WTC11 (cell line): ENCODE results near the gene NCMAP. TPM values are rescaled to one million over a fixed set of nuclear protein-coding genes. Genes with fewer than 3 reads are reported as not detected.

Experiments
- ATAC-seq: fragments of 200-7000 bp; cut with Tn5 transposase; 2 replicates; pipeline ENCODE4 v1.10.0; 2021; ENCODE audit warnings: mild to moderate bottlenecking, moderate library complexity
- CTCF ChIA-PET: fragments of 300-600 bp; sonication (Branson Sonifier 250); formaldehyde crosslinking; loops from one replicate; lab custom pipeline; 2021; ENCODE audit warnings: antibody characterized with exemption; lab: Charles Lee
- POLR2A ChIA-PET: fragments of 350-600 bp; sonication (Branson Sonifier 250); formaldehyde crosslinking; loops from one replicate; lab custom pipeline; 2021; ENCODE audit warnings: antibody characterized with exemption; lab: Charles Lee
- DNase-seq: peaks from one replicate; pipeline ENCODE4 v3.0.0; 2021; ENCODE audit warnings: low spot score
- H3K27ac Mint-ChIP-seq: 2 replicates; pipeline ENCODE4 v1.8.0; 2021; ENCODE audit warnings: mixed read lengths
- H3K27me3 Mint-ChIP-seq: 2 replicates; pipeline ENCODE4 v1.8.0; 2021; ENCODE audit warnings: low read depth, mild to moderate bottlenecking, moderate library complexity, mixed read lengths
- H3K36me3 Mint-ChIP-seq: 2 replicates; pipeline ENCODE4 v1.8.0; 2021; ENCODE audit warnings: mixed read lengths
- H3K4me1 Mint-ChIP-seq: 2 replicates; pipeline ENCODE4 v1.8.0; 2022; ENCODE audit warnings: mixed read lengths
- H3K4me3 Mint-ChIP-seq: 2 replicates; pipeline ENCODE4 v1.8.0; 2021; ENCODE audit warnings: mild to moderate bottlenecking, moderate library complexity, mixed read lengths
- H3K9me3 Mint-ChIP-seq: 2 replicates; pipeline ENCODE4 v1.8.0; 2021; ENCODE audit warnings: mixed read lengths
- ARID4B ChIP-seq: sonication (generic); formaldehyde crosslinking; IDR thresholded peaks from 2 replicates; pipeline ENCODE4 v1.8.0; 2023; ENCODE audit warnings: missing genetic modification reagents, mild to moderate bottlenecking, borderline replicate concordance
- ATF3 ChIP-seq: sonication (generic); formaldehyde crosslinking; conservative IDR thresholded peaks from 2 replicates; pipeline ENCODE4 v1.8.1; 2022; ENCODE audit warnings: mild to moderate bottlenecking, missing genetic modification reagents
- CREB1 ChIP-seq: sonication (generic); formaldehyde crosslinking; IDR thresholded peaks from 2 replicates; pipeline ENCODE4 v1.8.0; 2023; ENCODE audit warnings: mild to moderate bottlenecking, missing genetic modification reagents
- ELF4 ChIP-seq: sonication (generic); formaldehyde crosslinking; IDR thresholded peaks from 2 replicates; pipeline ENCODE4 v1.8.1; 2022; ENCODE audit warnings: low read depth, mild to moderate bottlenecking, moderate library complexity, missing genetic modification reagents
- EMX1 ChIP-seq: fragments of 250-450 bp; sonication (Bioruptor Pico); IDR thresholded peaks from 2 replicates; pipeline ENCODE4 v1.8.0; 2021; ENCODE audit warnings: mild to moderate bottlenecking
- FOXK1 ChIP-seq: sonication (generic); formaldehyde crosslinking; IDR thresholded peaks from 2 replicates; pipeline ENCODE4 v1.8.0; 2022; ENCODE audit warnings: mild to moderate bottlenecking, moderate library complexity, missing genetic modification reagents
- FOXP1 ChIP-seq: sonication (generic); formaldehyde crosslinking; IDR thresholded peaks from 2 replicates; pipeline ENCODE4 v1.8.0; 2022; ENCODE audit warnings: missing genetic modification reagents, mild to moderate bottlenecking, moderate library complexity, borderline replicate concordance
- HMGA2 ChIP-seq: fragments of 250-450 bp; sonication (Bioruptor Pico); IDR thresholded peaks from 2 replicates; pipeline ENCODE4 v1.4.0; 2021; ENCODE audit warnings: mild to moderate bottlenecking, moderate library complexity
- NR1H2 ChIP-seq: sonication (generic); formaldehyde crosslinking; IDR thresholded peaks from 2 replicates; pipeline ENCODE4 v1.9.0; 2021; ENCODE audit warnings: mild to moderate bottlenecking, moderate library complexity, missing genetic modification reagents
- NR3C1 ChIP-seq: sonication (generic); formaldehyde crosslinking; conservative IDR thresholded peaks from 2 replicates; pipeline ENCODE4 v1.8.1; 2023; ENCODE audit warnings: low read depth, mild to moderate bottlenecking, missing genetic modification reagents
- RELA ChIP-seq: sonication (generic); formaldehyde crosslinking; IDR thresholded peaks from 2 replicates; pipeline ENCODE4 v1.8.1; 2022; ENCODE audit warnings: missing genetic modification reagents, mild to moderate bottlenecking, borderline replicate concordance
- SMAD4 ChIP-seq: sonication (generic); formaldehyde crosslinking; IDR thresholded peaks from 2 replicates; pipeline ENCODE4 v1.8.0; 2022; ENCODE audit warnings: mild to moderate bottlenecking, missing genetic modification reagents
- USF1 ChIP-seq: sonication (generic); formaldehyde crosslinking; IDR thresholded peaks from 2 replicates; pipeline ENCODE4 v1.8.0; 2022; ENCODE audit warnings: mild to moderate bottlenecking, missing genetic modification reagents
- ZNF219 ChIP-seq: sonication (generic); formaldehyde crosslinking; IDR thresholded peaks from 2 replicates; pipeline ENCODE4 v1.8.0; 2023; ENCODE audit warnings: missing genetic modification reagents, mild to moderate bottlenecking, borderline replicate concordance
- total RNA-seq: library from RNA; stranded (reverse); gene quantifications from 3 replicates; pipeline ENCODE4 v1.2.3, GENCODE V29; 2021
- TF ChIP-seq, protein P1 (sequence below): sonication (generic); formaldehyde crosslinking; IDR thresholded peaks from 2 replicates; pipeline ENCODE4 v1.8.0; 2022; ENCODE audit warnings: missing genetic modification reagents

Gene NCMAP
- total RNA-seq, 1 experiment from 2014 or later = 0.26 TPM

DNA sequence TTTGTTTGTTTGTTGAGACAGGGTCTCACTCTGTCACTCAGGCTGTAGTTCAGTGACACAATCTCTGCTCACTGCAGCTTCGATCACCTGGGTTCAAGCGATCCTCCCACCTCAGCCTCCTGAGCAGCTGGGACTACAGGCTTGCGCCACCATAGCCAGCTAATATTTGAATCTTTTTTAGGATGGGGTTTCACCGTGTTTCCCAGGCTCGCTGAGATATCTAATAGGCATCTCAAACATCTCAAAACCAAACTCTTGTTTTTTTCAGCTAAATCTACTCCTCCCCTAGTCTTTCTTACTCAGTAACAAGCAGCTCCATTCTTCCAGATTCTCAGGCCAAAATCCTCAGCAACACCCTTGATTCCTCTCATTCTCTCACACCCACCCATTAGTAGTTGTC is 65.2 kb downstream of the NCMAP start (continued):
- TF ChIP-seq ATF3 = no peak
- TF ChIP-seq HMGA2 (CRISPR knock-in tag) = no peak
- no peak for TF ChIP-seq SMAD4

GRCh38 chr1:24622218-24622617 is 66.3 kb downstream of the NCMAP start:
- Mint-ChIP-seq H3K4me1 (no peaks in the 10 kb centered on the region), H3K36me3 (no peaks in the 10 kb centered on the region), H3K27ac (no peak overlapping the region), H3K27me3 (no peaks in the 10 kb centered on the region), H3K4me3 (no peak overlapping the region), H3K9me3 (peaks cover 4% of the 10 kb centered on the region)
- DNase-seq = no peak
- no peak for ATAC-seq
- ChIA-PET CTCF (no interaction called here), POLR2A (no interaction called here)
- TF ChIP-seq, protein P1, sequence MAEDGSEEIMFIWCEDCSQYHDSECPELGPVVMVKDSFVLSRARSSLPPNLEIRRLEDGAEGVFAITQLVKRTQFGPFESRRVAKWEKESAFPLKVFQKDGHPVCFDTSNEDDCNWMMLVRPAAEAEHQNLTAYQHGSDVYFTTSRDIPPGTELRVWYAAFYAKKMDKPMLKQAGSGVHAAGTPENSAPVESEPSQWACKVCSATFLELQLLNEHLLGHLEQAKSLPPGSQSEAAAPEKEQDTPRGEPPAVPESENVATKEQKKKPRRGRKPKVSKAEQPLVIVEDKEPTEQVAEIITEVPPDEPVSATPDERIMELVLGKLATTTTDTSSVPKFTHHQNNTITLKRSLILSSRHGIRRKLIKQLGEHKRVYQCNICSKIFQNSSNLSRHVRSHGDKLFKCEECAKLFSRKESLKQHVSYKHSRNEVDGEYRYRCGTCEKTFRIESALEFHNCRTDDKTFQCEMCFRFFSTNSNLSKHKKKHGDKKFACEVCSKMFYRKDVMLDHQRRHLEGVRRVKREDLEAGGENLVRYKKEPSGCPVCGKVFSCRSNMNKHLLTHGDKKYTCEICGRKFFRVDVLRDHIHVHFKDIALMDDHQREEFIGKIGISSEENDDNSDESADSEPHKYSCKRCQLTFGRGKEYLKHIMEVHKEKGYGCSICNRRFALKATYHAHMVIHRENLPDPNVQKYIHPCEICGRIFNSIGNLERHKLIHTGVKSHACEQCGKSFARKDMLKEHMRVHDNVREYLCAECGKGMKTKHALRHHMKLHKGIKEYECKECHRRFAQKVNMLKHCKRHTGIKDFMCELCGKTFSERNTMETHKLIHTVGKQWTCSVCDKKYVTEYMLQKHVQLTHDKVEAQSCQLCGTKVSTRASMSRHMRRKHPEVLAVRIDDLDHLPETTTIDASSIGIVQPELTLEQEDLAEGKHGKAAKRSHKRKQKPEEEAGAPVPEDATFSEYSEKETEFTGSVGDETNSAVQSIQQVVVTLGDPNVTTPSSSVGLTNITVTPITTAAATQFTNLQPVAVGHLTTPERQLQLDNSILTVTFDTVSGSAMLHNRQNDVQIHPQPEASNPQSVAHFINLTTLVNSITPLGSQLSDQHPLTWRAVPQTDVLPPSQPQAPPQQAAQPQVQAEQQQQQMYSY (CRISPR knock-in tag) = no peak
- TF ChIP-seq ELF4 (CRISPR knock-in tag) (no peak), EMX1 (CRISPR knock-in tag) (no peak), CREB1 (CRISPR knock-in tag) (no peak)

- ATAC-seq = no peak
- DNase-seq = no peak
- Mint-ChIP-seq H3K4me1 (peaks cover 7% of the 10 kb centered on the region; the same call in 1 of the 2 replicates), H3K36me3 (no peaks in the 10 kb centered on the region), H3K4me3 (no peak overlapping the region), H3K27me3 (peaks cover 4% of the 10 kb centered on the region), H3K27ac (no peak overlapping the region), H3K9me3 (no peaks in the 10 kb centered on the region)
- TF ChIP-seq ZNF219 (CRISPR knock-in tag) (no peak), NR3C1 (CRISPR knock-in tag) (no peak), SMAD4 (no peak), RELA (no peak), EMX1 (CRISPR knock-in tag) (no peak), FOXP1 (no peak)
- CTCF ChIA-PET = interaction anchor here (1.3 to 2.4 kb wide), 5 partner anchors 40 to 240 kb away, joined by 3 to 17 read pairs (median 6); partner anchors contain the start of gene NIPAL3
- POLR2A ChIA-PET = no interaction called here
Observed at GRCh38 chr1:24632832-24633175, 76.9 kb downstream of the NCMAP start.

- TF ChIP-seq FOXK1 (CRISPR knock-in tag) (no peak), NR1H2 (CRISPR knock-in tag) (no peak), ARID4B (CRISPR knock-in tag) (no peak), USF1 (CRISPR knock-in tag) (no peak)
- TF ChIP-seq, protein P1 (CRISPR knock-in tag) = no peak
- CTCF ChIA-PET = interaction anchor here (1.0 to 2.3 kb wide), 5 partner anchors 48 to 436 kb away, joined by 3 to 11 read pairs (median 4); no protein-coding TSS in a partner anchor
- no peaks in the 10 kb centered on the region for H3K36me3 Mint-ChIP-seq
- H3K27ac Mint-ChIP-seq = no peak overlapping the region
- peaks cover 4% of the 10 kb centered on the region for H3K27me3 Mint-ChIP-seq
- peak; percentile 97 for ATAC-seq
- POLR2A ChIA-PET = no interaction called here
- H3K4me3 Mint-ChIP-seq = no peak overlapping the region
- H3K4me1 Mint-ChIP-seq = peaks cover 7% of the 10 kb centered on the region; the same call in 1 of the 2 replicates
- no peaks in the 10 kb centered on the region for H3K9me3 Mint-ChIP-seq
- no peak for DNase-seq
Observed at GRCh38 chr1:24635195-24635843, 79.4 kb downstream of the NCMAP start.
